HS-5 (cell line): Measurements from ENCODE around the gene PLOD1.
"Not testable (repeated sequence)": the region's sequence is repeated elsewhere in the genome, so short reads cannot be mapped to it uniquely, and the experiment has no call there.

Source experiments
- DNase-seq: peaks from one replicate; pipeline ENCODE4 v3.0.0-alpha.2; 2012; ENCODE audit warnings: low read depth

Gene PLOD1

GRCh38 chr1:11939794-11940193, 5.3 kb downstream of the PLOD1 start:
- DNase-seq = not testable (repeated sequence)

GRCh38 chr1:11940260-11940921, 5.9 kb downstream of the PLOD1 start:
- DNase-seq = no peak

DNA sequence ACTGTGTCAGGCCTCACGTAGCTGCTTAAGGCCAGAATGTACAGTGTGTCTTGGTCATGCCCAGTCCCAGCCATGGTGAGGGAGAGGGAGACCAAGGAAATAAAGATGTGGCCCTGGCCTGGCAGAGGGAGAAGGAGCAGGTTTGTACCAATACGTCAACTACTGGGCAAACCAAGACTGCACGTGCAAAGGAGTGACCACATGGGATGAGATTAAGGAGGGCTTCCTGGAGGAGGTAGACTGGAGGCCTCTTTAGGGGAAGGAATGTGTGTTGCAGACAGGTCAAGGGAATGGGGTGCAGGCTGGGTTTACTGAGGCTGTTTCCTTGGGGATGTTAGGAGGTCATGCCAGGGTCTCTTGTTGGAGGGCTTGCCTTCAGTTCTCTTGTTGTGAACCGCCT, 7.8 kb downstream of the PLOD1 start:
- no peak for DNase-seq

- DNase-seq = no peak
Observed at GRCh38 chr1:11943619-11944018, 9.1 kb downstream of the PLOD1 start.

DNA sequence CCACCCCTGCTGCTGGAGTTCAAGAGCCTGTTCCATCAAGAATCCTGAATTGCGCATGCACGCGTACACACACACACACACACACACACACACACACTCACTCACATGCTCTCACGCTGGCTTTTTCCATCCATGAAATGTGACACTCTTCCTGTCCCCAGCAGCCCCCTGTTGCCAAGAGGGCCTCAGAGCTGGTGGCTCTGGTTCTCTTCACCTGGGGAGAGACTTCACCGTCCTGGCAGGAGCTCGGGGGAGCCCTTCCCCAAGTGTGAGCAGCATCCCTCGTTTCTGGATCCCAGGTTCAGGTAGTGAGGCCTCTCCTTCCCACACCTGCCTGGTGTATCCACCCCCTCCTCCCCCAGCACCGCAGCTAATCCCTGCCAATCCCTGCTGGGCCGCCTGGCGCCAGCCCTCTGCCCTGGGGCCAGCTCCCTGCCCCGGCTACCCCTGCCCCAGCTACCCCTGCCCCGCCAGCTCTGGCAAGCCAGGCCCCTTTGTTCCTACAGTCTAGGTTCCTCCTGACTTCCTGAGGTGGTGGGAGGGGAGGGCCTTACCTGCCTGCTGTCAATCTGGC, 9.9 kb downstream of the PLOD1 start:
- no peak for DNase-seq

- no peak for DNase-seq
Observed at GRCh38 chr1:11946647-11947046, 12.1 kb downstream of the PLOD1 start.

- DNase-seq = no peak
Observed at GRCh38 chr1:11948822-11949458, 14.4 kb downstream of the PLOD1 start.

DNA sequence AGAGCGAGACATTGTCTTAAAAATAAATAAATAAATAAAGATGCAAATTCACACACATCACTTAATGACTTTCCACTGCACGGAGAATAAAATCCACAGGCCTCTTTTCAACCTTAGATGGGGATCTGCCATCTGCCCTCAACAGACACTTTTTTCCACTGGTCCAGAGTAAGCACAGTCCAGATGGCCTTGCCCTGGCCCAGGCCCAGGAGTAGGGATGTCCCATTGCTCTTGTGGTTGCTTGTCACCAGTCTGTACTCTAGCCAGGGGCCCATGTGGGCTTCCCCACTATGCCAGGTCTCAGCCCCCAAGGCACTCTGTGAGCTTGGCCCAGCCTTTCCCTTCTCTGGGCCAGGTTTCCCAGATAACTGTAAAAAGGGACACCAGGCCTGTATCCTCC, 17.4 kb downstream of the PLOD1 start:
- DNase-seq = no peak

- no peak for DNase-seq
Observed at GRCh38 chr1:11952455-11953109, 18.1 kb downstream of the PLOD1 start.

- DNase-seq = no peak
Observed at GRCh38 chr1:11955221-11955620, 20.7 kb downstream of the PLOD1 start.

DNA sequence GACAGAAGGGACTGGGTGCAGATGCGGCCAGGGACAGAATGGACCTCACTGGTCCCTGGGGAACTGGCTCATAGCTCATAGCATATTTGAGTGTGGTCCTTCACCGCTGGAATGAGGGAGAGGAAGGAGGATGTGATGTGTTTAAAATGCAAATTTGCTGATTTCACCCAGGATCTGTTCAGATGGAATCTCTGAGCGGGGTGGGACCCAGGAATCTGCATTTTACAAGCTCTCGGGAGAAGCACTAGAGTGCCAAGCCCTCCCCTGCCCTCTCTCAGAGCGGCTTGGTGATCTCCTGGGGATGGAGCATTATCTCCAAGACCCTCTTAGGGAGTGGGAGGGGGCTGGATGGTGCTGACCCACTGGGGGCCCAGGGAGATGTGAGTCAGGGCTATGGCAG, 22.9 kb downstream of the PLOD1 start:
- DNase-seq = no peak

- DNase-seq = no peak
Observed at GRCh38 chr1:11957897-11958296, 23.4 kb downstream of the PLOD1 start.

DNA sequence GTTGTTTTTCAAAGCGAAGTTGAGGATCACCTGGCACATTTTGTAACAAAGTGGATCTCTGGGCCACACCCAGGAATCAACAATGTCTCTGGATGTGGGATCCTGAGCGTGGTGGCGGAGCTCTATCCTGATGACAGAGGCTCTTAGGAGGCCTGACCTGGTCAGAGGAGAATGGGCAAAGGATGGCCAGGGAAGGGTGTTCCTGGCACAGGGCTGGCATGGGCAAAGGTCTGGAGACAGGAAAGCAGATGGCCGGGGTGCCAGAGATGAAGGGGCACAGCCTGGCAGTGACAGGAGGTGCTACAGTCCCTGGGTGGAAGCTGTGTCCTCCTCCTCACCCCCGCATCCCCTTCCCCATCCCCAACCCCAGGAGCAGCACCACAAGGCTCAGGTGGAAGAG, 25.8 kb downstream of the PLOD1 start:
- no peak for DNase-seq

DNA sequence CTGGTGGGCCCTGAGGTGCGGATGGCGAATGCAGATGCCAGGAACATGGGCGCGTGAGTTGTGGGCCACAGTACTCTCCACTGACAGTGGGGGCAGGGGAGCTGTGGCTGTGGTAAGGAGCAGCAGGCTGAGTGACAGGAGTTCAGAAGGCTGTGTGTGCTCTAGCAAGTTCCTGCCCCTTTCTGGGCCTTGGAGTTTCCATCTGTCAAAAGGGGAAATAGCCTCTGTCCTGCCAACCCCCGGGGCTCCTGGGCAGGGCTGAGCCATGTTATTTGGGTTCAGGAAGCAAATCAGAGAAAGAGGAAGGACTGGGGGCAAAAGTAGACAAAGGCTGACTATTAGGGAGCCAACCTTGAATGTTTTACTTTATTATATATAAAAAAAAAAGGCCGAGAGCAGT, 26.2 kb downstream of the PLOD1 start:
- no peak for DNase-seq

- DNase-seq = no peak
Observed at GRCh38 chr1:11961230-11961629, 26.7 kb downstream of the PLOD1 start.

- no peak for DNase-seq
Observed at GRCh38 chr1:11963622-11964021, 29.1 kb downstream of the PLOD1 start.

DNA sequence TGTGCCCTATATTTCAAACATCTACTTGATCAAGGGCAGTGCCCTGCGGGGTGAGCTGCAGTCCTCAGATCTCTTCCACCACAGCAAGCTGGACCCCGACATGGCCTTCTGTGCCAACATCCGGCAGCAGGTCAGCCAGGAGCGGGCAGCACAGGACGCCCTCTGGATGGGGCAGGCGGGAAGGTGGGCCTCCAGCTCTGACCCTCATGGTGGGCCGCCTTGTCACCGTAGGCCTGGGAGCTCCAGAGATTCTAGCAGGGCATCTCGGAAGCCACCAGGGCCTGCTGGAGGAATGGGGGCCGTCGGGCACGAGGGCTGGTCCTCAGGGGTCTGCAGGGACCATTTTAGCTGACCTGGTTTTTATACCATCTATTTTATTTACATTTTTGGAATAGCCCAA, 30.1 kb downstream of the PLOD1 start:
- no peak for DNase-seq

GRCh38 chr1:11967028-11967547, 32.6 kb downstream of the PLOD1 start:
- DNase-seq = no peak

DNA sequence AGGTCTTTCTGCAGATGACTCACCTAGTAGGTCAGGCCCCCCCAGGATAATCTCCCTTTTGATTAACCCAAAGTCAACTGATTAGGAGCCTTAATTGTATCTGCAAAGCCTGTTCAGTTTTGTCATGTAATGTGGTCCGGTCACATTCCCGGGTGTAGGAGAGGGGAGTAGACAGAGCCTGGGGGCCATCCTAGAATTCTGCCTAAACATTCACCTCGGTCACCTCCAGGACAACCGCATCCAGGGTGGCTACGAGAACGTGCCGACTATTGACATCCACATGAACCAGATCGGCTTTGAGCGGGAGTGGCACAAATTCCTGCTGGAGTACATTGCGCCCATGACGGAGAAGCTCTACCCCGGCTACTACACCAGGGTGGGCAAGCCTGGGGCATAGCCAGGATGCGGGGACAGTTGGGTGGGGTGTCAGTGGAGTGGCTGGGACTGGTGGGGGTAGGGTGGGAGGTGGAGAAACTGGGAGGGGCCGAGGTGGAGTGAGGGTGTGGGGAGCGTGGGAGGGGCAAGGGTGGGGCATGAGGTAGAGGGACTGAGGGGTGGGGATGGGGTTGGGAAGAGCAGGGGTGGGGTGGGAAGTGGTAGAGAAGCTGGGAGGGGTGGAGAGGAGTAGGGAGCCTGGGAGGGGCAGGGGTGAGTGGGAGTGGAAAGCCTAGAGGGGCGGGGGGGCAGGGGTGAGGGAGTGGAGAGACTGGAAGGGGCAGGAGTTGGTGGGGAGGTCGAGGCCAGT, 36.1 kb downstream of the PLOD1 start:
- DNase-seq = no peak

DNA sequence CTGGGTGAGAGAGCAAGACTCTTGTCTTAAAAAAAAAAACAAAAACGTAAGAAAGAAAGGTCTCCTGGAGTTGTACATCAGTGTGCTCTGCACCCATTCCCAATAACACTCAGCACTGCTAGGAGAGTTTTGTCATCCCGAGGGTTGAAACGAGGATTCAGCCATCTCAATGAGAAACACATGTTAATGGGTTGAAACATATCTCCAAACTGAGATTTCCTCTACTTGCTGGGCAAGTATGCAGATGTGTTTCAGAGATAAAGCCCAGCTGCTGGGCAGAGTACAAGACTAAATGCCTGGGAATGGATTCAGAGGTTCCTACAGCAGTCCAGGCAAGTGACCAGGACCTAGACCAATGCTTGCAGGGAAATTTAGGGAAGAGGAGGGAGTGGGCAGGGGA, 43.1 kb downstream of the PLOD1 start:
- DNase-seq = no peak

- DNase-seq = no peak
Observed at GRCh38 chr1:11978301-11978700, 43.8 kb downstream of the PLOD1 start.
